Liver (tissue), 3 donors: ENCODE measurements around the gene FAM131B.

Experiments used
- CTCF ChIP-seq: fragments of 150-350 bp; IDR thresholded peaks from 2 replicates; pipeline ENCODE4 v1.5.1; 2017; ENCODE audit warnings: improper control_type of control experiment, low read depth, low read length; ENCODE audit not compliant: missing input control
- EGR1 ChIP-seq, 2 donors: IDR thresholded peaks; 2 replicates each; pipeline ENCODE4 v1.6.1; 2016 to 2018; ENCODE audit warnings: antibody characterized with exemption in 2 of 2, low read depth in 2 of 2
- HNF4A ChIP-seq, 2 donors: conservative IDR thresholded peaks; 2 replicates each; pipeline ENCODE4 v1.6.1; 2016; ENCODE audit warnings: antibody characterized with exemption in 2 of 2, mild to moderate bottlenecking in 2 of 2
- JUND ChIP-seq, 2 donors: IDR thresholded peaks; 2 replicates each; pipeline ENCODE4 v1.6.1; 2016; ENCODE audit warnings: antibody characterized with exemption in 2 of 2
- MAX ChIP-seq: IDR thresholded peaks from 2 replicates; pipeline ENCODE4 v1.6.1; 2016; ENCODE audit warnings: antibody characterized with exemption
- REST ChIP-seq: IDR thresholded peaks from 2 replicates; pipeline ENCODE4 v1.6.1; 2016; ENCODE audit warnings: antibody characterized with exemption, mild to moderate bottlenecking
- RXRA ChIP-seq, 2 donors: IDR thresholded peaks; 2 replicates each; pipeline ENCODE4 v1.6.1; 2017 to 2018; ENCODE audit warnings: antibody characterized with exemption in 2 of 2, mild to moderate bottlenecking in 1 of 2
- TAF1 ChIP-seq: conservative IDR thresholded peaks from 2 replicates; pipeline ENCODE4 v1.6.1; 2016; ENCODE audit warnings: antibody characterized with exemption, mild to moderate bottlenecking
- YY1 ChIP-seq: IDR thresholded peaks from 2 replicates; pipeline ENCODE4 v1.6.1; 2016; ENCODE audit warnings: antibody characterized with exemption, mild to moderate bottlenecking
- ZBTB33 ChIP-seq: IDR thresholded peaks from 2 replicates; pipeline ENCODE4 v1.6.1; 2016; ENCODE audit warnings: antibody characterized with exemption
- donor health status: healthy.
- donor health status: healthy.

- no peak for TF ChIP-seq TAF1
- TF ChIP-seq JUND (IDR thresholded peaks at IDR 0.05): no peak
- TF ChIP-seq CTCF: no peak
- no peak for TF ChIP-seq MAX
- no peak for TF ChIP-seq EGR1 (IDR thresholded peaks at IDR 0.05; ENCODE audit: low read depth in 2 of 2)
- no peak for TF ChIP-seq ZBTB33
- no peak for TF ChIP-seq YY1
- TF ChIP-seq RXRA (IDR thresholded peaks at IDR 0.05): no peak
- TF ChIP-seq HNF4A (conservative IDR thresholded peaks at IDR 0.05): no peak
- no peak for TF ChIP-seq REST
Observed at GRCh38 chr7:143401265-143401664, 38.8 kb upstream of the FAM131B start.
